ENCODE results near the gene SYP.

The SYP gene

DNA sequence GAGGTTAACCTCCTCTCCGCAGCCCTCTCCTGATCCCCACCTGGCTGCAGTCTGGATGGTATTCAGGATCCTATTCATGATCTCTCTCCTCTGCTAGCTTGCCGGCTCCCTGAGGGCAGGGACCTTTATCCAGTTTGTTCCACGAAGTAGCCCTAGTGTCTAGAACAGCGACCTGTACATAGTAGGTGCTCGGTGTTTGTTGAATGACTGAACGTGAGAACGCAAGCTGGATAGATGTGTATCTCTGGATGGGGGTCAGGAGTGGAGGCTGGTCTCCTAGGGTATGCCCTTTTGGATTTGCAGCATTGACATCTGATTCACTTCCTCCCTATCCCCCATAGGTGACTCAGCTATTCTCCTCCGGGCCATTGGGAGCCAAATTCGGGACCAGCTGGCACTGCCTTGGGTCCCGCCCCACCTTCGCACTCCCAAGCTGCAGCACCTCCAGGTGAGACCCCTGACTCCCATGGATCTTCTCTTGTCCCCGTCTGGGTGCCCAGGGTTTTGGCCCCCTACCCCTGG is 42.6 kb upstream of the SYP start:
- Histone ChIP-seq H2BK5ac (ENCODE audit: low read depth, low read length, poor library complexity, severe bottlenecking) (no peak overlapping the region), H3K36me3 (ENCODE audit: control insufficient read depth in 1 of 2, insufficient read depth in 2 of 2, low read depth in 1 of 2, low read length in 2 of 2) (peaks cover 3 to 32% of the 10 kb centered on the region in 2 experiments), H2AFZ (ENCODE audit: low read depth, low read length) (no peak overlapping the region), H3K79me1 (replicated peaks; ENCODE audit: low read length, poor library complexity, severe bottlenecking) (no peaks in the 10 kb centered on the region), H3K4me3 (ENCODE audit: insufficient read depth in 1 of 2, low read depth in 1 of 2, low read length in 2 of 2) (no peak overlapping the region), H3K4me1 (ENCODE audit: control insufficient read depth, insufficient read depth, low read depth, low read length) (no peaks in the 10 kb centered on the region), H2BK120ac (ENCODE audit: low read depth, low read length) (no peak overlapping the region), H4K8ac (ENCODE audit: low read length) (no peak overlapping the region), H3K23ac (ENCODE audit: low read length in 2 of 2) (no peak overlapping the region), H2BK12ac (ENCODE audit: low read length in 2 of 2) (no peak overlapping the region), H3K18ac (ENCODE audit: low read depth in 1 of 2, low read length in 2 of 2) (no peak overlapping the region), H3K27ac (ENCODE audit: low read length, poor library complexity, severe bottlenecking) (no peak overlapping the region), H3K9me3 (ENCODE audit: control insufficient read depth, low read length) (no peaks in the 10 kb centered on the region), H3K14ac (ENCODE audit: low read length in 2 of 2) (no peak overlapping the region), H4K91ac (ENCODE audit: low read length) (no peak overlapping the region), H2AK5ac (ENCODE audit: low read length, severe bottlenecking) (no peak overlapping the region), H3K27me3 (ENCODE audit: control insufficient read depth in 1 of 2, insufficient read depth in 1 of 2, low read length in 2 of 2) (peaks cover 0 to 9% of the 10 kb centered on the region in 2 experiments), H2BK15ac (ENCODE audit: low read depth, poor library complexity, severe bottlenecking) (no peak overlapping the region), H3K4me2 (ENCODE audit: low read length, poor library complexity, severe bottlenecking) (no peak overlapping the region), H3K9ac (ENCODE audit: low read length) (no peak overlapping the region), H3K4ac (ENCODE audit: low read depth in 1 of 2, low read length in 2 of 2) (no peak overlapping the region)
- no peak for DNase-seq
- WGBS, result 71% methylated on average over 7 of the region's 12 CpGs

DNA sequence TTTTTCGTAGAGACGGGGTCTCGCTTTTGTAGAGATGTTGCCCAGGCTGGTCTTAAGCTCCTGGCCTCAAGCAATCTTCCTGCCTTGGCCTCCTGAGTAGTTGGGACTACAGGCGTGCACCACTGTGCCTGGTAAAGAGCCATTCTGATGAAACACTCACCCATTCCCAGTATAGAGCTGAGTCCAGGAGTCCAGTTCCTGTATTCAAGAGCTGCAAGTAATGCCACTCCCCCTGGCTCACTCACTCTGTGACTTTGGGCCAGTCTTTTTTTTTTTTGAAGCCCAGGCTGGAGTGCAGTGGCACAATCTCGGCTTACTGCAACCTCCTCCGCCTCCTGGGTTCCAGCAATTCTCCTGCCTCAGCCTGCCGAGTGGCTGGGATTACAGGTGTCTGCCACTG is 38.7 kb upstream of the SYP start:
- Histone ChIP-seq H3K4me3 (ENCODE audit: insufficient read depth in 1 of 2, low read depth in 1 of 2, low read length in 2 of 2) (no peak overlapping the region), H2BK12ac (ENCODE audit: low read length in 2 of 2) (no peak overlapping the region), H3K14ac (ENCODE audit: low read length in 2 of 2) (no peak overlapping the region), H3K79me1 (replicated peaks; ENCODE audit: low read length, poor library complexity, severe bottlenecking) (peaks cover 3% of the 10 kb centered on the region), H3K9me3 (ENCODE audit: control insufficient read depth, low read length) (no peaks in the 10 kb centered on the region), H3K36me3 (ENCODE audit: control insufficient read depth in 1 of 2, insufficient read depth in 2 of 2, low read depth in 1 of 2, low read length in 2 of 2) (peaks cover 0 to 17% of the 10 kb centered on the region in 2 experiments), H3K18ac (ENCODE audit: low read depth in 1 of 2, low read length in 2 of 2) (no peak overlapping the region), H3K4me2 (ENCODE audit: low read length, poor library complexity, severe bottlenecking) (no peak overlapping the region), H4K91ac (ENCODE audit: low read length) (no peak overlapping the region), H2BK120ac (ENCODE audit: low read depth, low read length) (no peak overlapping the region), H3K27me3 (ENCODE audit: control insufficient read depth in 1 of 2, insufficient read depth in 1 of 2, low read length in 2 of 2) (peaks cover 0 to 7% of the 10 kb centered on the region in 2 experiments), H2AK5ac (ENCODE audit: low read length, severe bottlenecking) (no peak overlapping the region), H2BK5ac (ENCODE audit: low read depth, low read length, poor library complexity, severe bottlenecking) (no peak overlapping the region), H4K8ac (ENCODE audit: low read length) (no peak overlapping the region), H3K27ac (ENCODE audit: low read length, poor library complexity, severe bottlenecking) (no peak overlapping the region), H2BK15ac (ENCODE audit: low read depth, poor library complexity, severe bottlenecking) (no peak overlapping the region), H2AFZ (ENCODE audit: low read depth, low read length) (no peak overlapping the region), H3K4me1 (ENCODE audit: control insufficient read depth, insufficient read depth, low read depth, low read length) (no peaks in the 10 kb centered on the region), H3K4ac (ENCODE audit: low read depth in 1 of 2, low read length in 2 of 2) (no peak overlapping the region), H3K23ac (ENCODE audit: low read length in 2 of 2) (no peak overlapping the region), H3K9ac (ENCODE audit: low read length) (no peak overlapping the region)
- no peak for DNase-seq
- WGBS, result 95% methylated on average over 7 of the region's 7 CpGs

DNA sequence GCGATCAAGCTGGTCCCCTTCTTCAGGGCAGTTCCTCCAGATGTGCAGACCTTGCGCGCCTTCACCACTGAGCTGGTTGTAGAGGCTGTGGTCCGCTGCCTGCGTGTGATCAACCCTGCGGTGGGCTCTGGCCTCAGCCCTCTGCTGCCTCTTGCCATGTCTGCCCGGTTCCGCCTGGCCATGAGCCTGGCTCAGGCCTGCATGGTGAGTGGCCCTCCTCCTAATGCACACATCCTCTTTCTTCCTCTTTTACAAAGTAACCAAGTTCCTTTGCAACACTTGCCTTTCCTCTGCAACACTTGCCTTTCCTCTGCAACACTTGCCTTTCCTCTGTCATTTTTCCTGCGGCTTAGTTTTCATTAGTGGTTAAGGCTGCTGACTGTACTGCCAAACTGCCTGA is 37.1 kb upstream of the SYP start:
- H3K79me1 ChIP-seq (replicated peaks; ENCODE audit: low read length, poor library complexity, severe bottlenecking), result peaks cover 3% of the 10 kb centered on the region
- 98% methylated on average over 9 of the region's 9 CpGs for WGBS
- H2AFZ ChIP-seq (ENCODE audit: low read depth, low read length), result no peak overlapping the region
- H3K23ac ChIP-seq (ENCODE audit: low read length in 2 of 2), result no peak overlapping the region
- no peak overlapping the region for H2BK120ac ChIP-seq (ENCODE audit: low read depth, low read length)
- H2BK15ac ChIP-seq (ENCODE audit: low read depth, poor library complexity, severe bottlenecking), result no peak overlapping the region
- H3K14ac ChIP-seq (ENCODE audit: low read length in 2 of 2), result no peak overlapping the region
- H3K27ac ChIP-seq (ENCODE audit: low read length, poor library complexity, severe bottlenecking), result no peak overlapping the region
- H2BK12ac ChIP-seq (ENCODE audit: low read length in 2 of 2), result no peak overlapping the region
- peaks cover 0 to 4% of the 10 kb centered on the region in 2 experiments for H3K27me3 ChIP-seq (ENCODE audit: control insufficient read depth in 1 of 2, insufficient read depth in 1 of 2, low read length in 2 of 2)
- DNase-seq, result no peak
- no peak overlapping the region for H3K4me3 ChIP-seq (ENCODE audit: insufficient read depth in 1 of 2, low read depth in 1 of 2, low read length in 2 of 2)
- no peak overlapping the region for H2BK5ac ChIP-seq (ENCODE audit: low read depth, low read length, poor library complexity, severe bottlenecking)
- H3K9ac ChIP-seq (ENCODE audit: low read length), result no peak overlapping the region
- H3K36me3 ChIP-seq (ENCODE audit: control insufficient read depth in 1 of 2, insufficient read depth in 2 of 2, low read depth in 1 of 2, low read length in 2 of 2), result peaks cover 0 to 3% of the 10 kb centered on the region in 2 experiments
- H3K4me2 ChIP-seq (ENCODE audit: low read length, poor library complexity, severe bottlenecking), result no peak overlapping the region
- no peaks in the 10 kb centered on the region for H3K9me3 ChIP-seq (ENCODE audit: control insufficient read depth, low read length)
- H2AK5ac ChIP-seq (ENCODE audit: low read length, severe bottlenecking), result no peak overlapping the region
- H3K18ac ChIP-seq (ENCODE audit: low read depth in 1 of 2, low read length in 2 of 2), result no peak overlapping the region
- H4K8ac ChIP-seq (ENCODE audit: low read length), result no peak overlapping the region
- no peak overlapping the region for H3K4ac ChIP-seq (ENCODE audit: low read depth in 1 of 2, low read length in 2 of 2)
- no peaks in the 10 kb centered on the region for H3K4me1 ChIP-seq (ENCODE audit: control insufficient read depth, insufficient read depth, low read depth, low read length)
- H4K91ac ChIP-seq (ENCODE audit: low read length), result no peak overlapping the region

DNA sequence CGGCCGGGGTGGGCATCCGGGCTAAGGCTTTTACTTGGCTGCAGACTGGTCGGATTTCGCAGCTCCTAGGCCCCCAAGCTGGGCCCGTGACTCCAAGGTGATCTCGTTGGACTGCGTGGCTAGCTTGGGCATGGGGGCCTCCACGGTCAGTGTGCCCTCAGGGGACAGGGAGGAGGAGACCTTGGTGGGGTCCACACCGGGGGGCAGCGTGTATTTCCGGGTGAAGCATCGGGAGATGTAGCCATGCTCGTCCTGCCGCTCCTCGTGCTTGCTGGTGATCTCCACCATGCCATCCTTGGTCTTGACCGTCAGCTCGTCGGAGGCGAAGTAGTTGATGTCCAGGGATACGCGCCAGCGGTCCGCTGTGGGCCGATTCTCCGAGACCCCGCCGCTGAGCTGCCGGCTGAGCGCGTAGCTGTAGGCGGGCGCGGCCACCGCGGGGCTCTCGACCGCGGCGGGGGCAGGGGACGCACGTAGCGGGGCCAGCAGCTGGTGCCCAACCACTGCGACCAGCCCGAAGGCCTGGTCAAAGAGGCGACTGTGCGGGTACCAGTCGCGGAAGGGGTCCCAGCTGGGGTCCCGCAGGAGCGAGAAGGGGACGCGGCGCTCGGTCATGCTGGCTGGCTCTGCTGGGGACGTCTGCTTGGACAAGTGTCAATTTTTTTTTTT is 34.0 kb upstream of the SYP start:
- H3K4me3 ChIP-seq (ENCODE audit: insufficient read depth in 1 of 2, low read depth in 1 of 2, low read length in 2 of 2), result no peak overlapping the region
- no peak overlapping the region for H2BK120ac ChIP-seq (ENCODE audit: low read depth, low read length)
- no peak overlapping the region for H3K9ac ChIP-seq (ENCODE audit: low read length)
- no peak overlapping the region for H3K23ac ChIP-seq (ENCODE audit: low read length in 2 of 2)
- H2AK5ac ChIP-seq (ENCODE audit: low read length, severe bottlenecking), result no peak overlapping the region
- no peak overlapping the region for H3K18ac ChIP-seq (ENCODE audit: low read depth in 1 of 2, low read length in 2 of 2)
- no peak overlapping the region for H4K8ac ChIP-seq (ENCODE audit: low read length)
- H3K4ac ChIP-seq (ENCODE audit: low read depth in 1 of 2, low read length in 2 of 2), result no peak overlapping the region
- H4K91ac ChIP-seq (ENCODE audit: low read length), result no peak overlapping the region
- peaks cover 3% of the 10 kb centered on the region for H3K79me1 ChIP-seq (replicated peaks; ENCODE audit: low read length, poor library complexity, severe bottlenecking)
- H3K27me3 ChIP-seq (ENCODE audit: control insufficient read depth in 1 of 2, insufficient read depth in 1 of 2, low read length in 2 of 2), result no peaks in the 10 kb centered on the region
- no peaks in the 10 kb centered on the region for H3K9me3 ChIP-seq (ENCODE audit: control insufficient read depth, low read length)
- H3K14ac ChIP-seq (ENCODE audit: low read length in 2 of 2), result no peak overlapping the region
- no peaks in the 10 kb centered on the region for H3K36me3 ChIP-seq (ENCODE audit: control insufficient read depth in 1 of 2, insufficient read depth in 2 of 2, low read depth in 1 of 2, low read length in 2 of 2)
- no peak overlapping the region for H3K27ac ChIP-seq (ENCODE audit: low read length, poor library complexity, severe bottlenecking)
- no peak overlapping the region for H2BK5ac ChIP-seq (ENCODE audit: low read depth, low read length, poor library complexity, severe bottlenecking)
- no peak overlapping the region for H2BK12ac ChIP-seq (ENCODE audit: low read length in 2 of 2)
- DNase-seq, result no peak
- H2BK15ac ChIP-seq (ENCODE audit: low read depth, poor library complexity, severe bottlenecking), result no peak overlapping the region
- no peak overlapping the region for H3K4me2 ChIP-seq (ENCODE audit: low read length, poor library complexity, severe bottlenecking)
- no peak overlapping the region for H2AFZ ChIP-seq (ENCODE audit: low read depth, low read length)
- peaks cover 5% of the 10 kb centered on the region for H3K4me1 ChIP-seq (ENCODE audit: control insufficient read depth, insufficient read depth, low read depth, low read length)
- WGBS, result 94% methylated on average over 52 of the region's 56 CpGs

All from mesenchymal stem cell (in vitro differentiated cells and primary cell).